ENCODE data around the gene PSMF1. TPM values are rescaled to one million over a fixed set of nuclear protein-coding genes. Genes with fewer than 3 reads are reported as not detected.
"Not testable (repeated sequence)": the region's sequence is repeated elsewhere in the genome, so short reads cannot be mapped to it uniquely, and the experiment has no call there.

Gene PSMF1
- total RNA-seq, 1 donor from 2014 or later = 124 TPM

DNA sequence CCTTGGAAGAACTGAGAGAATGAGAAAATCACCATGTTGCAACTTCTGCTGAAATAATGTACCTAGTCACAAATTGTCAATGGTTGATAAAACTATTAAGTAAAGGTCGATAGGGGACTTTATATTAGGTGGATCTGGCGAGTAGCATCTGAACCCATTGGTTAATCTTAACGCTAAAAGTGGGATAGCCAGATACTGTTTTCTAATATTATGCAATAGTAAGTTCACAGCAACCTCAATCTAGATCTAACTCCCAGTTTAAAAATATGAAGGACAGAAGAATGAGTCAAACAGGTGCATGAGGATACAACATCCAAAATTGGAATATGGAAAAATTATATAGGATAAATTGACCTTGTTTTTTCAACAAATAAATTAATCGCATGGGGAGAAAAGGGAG lies 18.8 kb downstream of the PSMF1 start:
- peaks cover 4% of the 10 kb centered on the region for H3K9me3 ChIP-seq (replicated peaks)
- no peaks in the 10 kb centered on the region for H3K27me3 ChIP-seq (ENCODE audit: low read depth)
- H3K27ac ChIP-seq (replicated peaks) = no peak overlapping the region
- no peak for DNase-seq
- no peak overlapping the region for H3K4me3 ChIP-seq
- peaks cover 88% of the 10 kb centered on the region for H3K36me3 ChIP-seq
- TF ChIP-seq, protein P1, sequence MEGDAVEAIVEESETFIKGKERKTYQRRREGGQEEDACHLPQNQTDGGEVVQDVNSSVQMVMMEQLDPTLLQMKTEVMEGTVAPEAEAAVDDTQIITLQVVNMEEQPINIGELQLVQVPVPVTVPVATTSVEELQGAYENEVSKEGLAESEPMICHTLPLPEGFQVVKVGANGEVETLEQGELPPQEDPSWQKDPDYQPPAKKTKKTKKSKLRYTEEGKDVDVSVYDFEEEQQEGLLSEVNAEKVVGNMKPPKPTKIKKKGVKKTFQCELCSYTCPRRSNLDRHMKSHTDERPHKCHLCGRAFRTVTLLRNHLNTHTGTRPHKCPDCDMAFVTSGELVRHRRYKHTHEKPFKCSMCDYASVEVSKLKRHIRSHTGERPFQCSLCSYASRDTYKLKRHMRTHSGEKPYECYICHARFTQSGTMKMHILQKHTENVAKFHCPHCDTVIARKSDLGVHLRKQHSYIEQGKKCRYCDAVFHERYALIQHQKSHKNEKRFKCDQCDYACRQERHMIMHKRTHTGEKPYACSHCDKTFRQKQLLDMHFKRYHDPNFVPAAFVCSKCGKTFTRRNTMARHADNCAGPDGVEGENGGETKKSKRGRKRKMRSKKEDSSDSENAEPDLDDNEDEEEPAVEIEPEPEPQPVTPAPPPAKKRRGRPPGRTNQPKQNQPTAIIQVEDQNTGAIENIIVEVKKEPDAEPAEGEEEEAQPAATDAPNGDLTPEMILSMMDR (IDR thresholded peaks at IDR 0.05; ENCODE audit: borderline replicate concordance) = no peak
- H3K4me1 ChIP-seq = no peaks in the 10 kb centered on the region
- intact Hi-C loops (cut with micrococcal nuclease) = no loop called here

DNA sequence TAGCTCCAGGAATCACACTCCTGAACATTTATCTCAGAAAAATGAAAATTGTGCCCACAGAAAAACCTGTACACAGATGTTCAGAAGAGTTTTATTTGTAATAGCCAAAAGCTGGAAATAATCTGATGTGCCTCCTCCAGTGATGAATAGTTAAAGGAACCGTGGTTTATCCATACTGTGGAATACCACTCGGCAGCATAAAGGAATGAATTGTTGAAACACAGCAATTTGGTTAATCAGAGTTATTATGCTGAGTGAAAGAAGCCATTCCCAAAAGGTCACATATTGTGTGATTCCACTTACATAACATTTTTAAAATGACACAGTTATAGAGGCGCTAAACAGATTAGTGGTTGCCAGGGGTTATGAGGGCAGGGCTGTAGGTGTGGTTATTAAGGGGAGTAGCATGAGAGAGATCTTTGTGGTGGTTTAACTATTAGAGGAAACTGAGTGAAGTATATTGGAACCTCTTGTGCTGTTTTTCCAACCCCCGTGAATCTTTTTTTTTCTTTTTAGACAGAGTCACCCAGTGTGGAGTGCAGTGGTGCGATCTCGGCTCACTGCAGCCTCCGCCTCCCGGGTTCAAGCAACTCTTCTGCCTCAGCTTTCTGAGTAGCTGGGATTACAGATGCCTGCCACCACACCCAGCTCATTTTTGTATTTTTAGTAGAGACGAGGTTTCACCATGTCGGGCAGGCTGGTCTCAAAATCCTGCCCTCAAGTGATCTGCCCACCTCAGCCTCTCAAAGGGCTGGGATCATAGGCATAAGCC lies 26.2 kb downstream of the PSMF1 start:
- Histone ChIP-seq H3K36me3 (peaks cover 55% of the 10 kb centered on the region), H3K27ac (replicated peaks) (no peak overlapping the region), H3K4me3 (no peak overlapping the region), H3K9me3 (replicated peaks) (no peaks in the 10 kb centered on the region), H3K27me3 (ENCODE audit: low read depth) (no peaks in the 10 kb centered on the region), H3K4me1 (peaks cover 25% of the 10 kb centered on the region)
- intact Hi-C loops (cut with micrococcal nuclease) = no loop called here
- DNase-seq = no peak
- TF ChIP-seq, protein P1 (IDR thresholded peaks at IDR 0.05; ENCODE audit: borderline replicate concordance) = no peak

DNA sequence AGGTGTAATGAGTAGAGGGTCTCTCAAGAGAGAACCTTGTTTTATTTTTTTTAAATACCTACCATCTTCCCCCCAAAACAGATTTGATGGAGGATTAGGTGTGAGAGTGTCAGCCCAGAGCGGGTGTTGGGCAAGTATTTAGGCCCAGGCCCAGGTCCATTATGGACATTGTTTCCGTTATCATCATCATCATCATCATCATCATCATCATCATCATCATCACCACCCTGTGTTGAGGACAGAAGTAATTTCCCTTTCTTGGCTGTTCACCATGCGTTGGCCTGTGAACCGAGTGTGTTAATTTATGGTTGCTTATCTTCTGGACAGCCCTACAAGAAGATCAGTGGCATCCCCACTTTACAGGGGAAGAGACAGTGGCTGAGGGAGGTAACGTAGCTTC lies 28.6 kb downstream of the PSMF1 start:
- no peak overlapping the region for H3K27ac ChIP-seq (replicated peaks)
- intact Hi-C loops (cut with micrococcal nuclease) = no loop called here
- TF ChIP-seq, protein P1 (IDR thresholded peaks at IDR 0.05; ENCODE audit: borderline replicate concordance) = no peak
- no peak overlapping the region for H3K4me3 ChIP-seq
- peaks cover 36% of the 10 kb centered on the region for H3K36me3 ChIP-seq
- no peaks in the 10 kb centered on the region for H3K9me3 ChIP-seq (replicated peaks)
- peaks cover 25% of the 10 kb centered on the region for H3K4me1 ChIP-seq
- DNase-seq = no peak
- no peaks in the 10 kb centered on the region for H3K27me3 ChIP-seq (ENCODE audit: low read depth)

DNA sequence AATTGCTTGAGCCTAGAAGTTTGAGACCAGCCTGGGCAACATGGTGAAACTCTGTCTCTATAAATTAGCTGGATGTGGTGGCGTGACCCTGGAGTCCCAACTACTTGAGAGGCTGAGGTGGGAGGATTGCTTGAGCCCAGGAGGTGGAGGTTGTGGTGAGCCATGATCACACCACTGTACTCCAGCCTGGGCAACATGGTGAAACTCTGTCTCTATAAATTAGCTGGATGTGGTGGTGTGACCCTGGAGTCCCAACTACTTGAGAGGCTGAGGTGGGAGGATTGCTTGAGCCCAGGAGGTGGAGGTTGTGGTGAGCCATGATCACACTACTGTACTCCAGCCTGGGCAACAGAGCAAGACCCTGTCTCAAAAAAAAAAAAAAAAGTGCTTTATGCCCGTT lies 31.4 kb downstream of the PSMF1 start:
- H3K27ac ChIP-seq (replicated peaks); H3K9me3 ChIP-seq (replicated peaks); H3K4me3 ChIP-seq; H3K27me3 ChIP-seq (ENCODE audit: low read depth); DNase-seq; intact Hi-C loops (cut with micrococcal nuclease): not testable (repeated sequence)
- peaks cover 32% of the 10 kb centered on the region for H3K36me3 ChIP-seq
- peaks cover 32% of the 10 kb centered on the region for H3K4me1 ChIP-seq

DNA sequence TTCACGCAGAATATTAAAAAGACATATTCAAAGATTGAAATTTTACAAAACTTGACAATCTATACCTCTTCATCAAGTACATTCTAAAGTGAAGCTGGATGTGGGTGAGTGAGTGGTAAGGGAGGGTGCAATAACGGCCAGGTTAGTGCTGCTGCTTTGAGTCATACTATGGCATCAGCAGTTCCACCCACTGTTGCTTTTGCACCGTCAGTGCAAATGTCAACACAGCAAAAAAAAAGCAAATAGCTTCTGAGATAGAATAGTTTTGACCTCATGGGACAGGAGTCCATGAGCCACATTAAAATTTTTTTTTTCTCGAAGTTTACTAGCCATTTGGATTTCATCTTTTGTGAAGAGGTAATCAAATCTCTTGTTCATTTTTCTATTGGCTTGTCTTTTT lies 31.8 kb downstream of the PSMF1 start:
- no peak for DNase-seq
- Histone ChIP-seq H3K27ac (replicated peaks) (no peak overlapping the region), H3K36me3 (peaks cover 36% of the 10 kb centered on the region), H3K9me3 (replicated peaks) (no peaks in the 10 kb centered on the region), H3K4me1 (peaks cover 32% of the 10 kb centered on the region), H3K27me3 (ENCODE audit: low read depth) (no peaks in the 10 kb centered on the region), H3K4me3 (no peak overlapping the region)
- intact Hi-C loops (cut with micrococcal nuclease) = no loop called here
- TF ChIP-seq, protein P1 (IDR thresholded peaks at IDR 0.05; ENCODE audit: borderline replicate concordance) = no peak

DNA sequence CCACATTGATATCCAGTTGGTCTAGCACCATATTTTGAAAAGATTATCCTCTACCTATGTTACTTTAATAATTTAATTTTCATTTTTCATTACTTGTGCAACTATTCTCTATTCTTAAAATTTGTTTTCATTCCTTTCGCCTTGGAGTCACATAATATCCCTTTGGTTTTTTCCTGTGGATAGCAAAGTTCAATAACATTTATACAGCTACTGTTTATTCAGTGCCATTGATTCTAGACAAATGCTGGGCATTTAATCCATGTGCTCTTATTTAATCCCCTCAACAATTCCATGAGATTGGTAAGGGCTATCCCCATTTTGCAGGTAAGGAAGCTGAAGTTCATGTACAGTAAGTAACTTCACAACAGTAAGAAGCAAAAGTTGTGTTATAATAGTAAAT lies 32.6 kb downstream of the PSMF1 start:
- TF ChIP-seq, protein P1 (IDR thresholded peaks at IDR 0.05; ENCODE audit: borderline replicate concordance) = no peak
- no peak for DNase-seq
- Histone ChIP-seq H3K4me1 (peaks cover 27% of the 10 kb centered on the region), H3K27me3 (ENCODE audit: low read depth) (no peaks in the 10 kb centered on the region), H3K9me3 (replicated peaks) (peaks cover 2% of the 10 kb centered on the region), H3K27ac (replicated peaks) (no peak overlapping the region), H3K4me3 (no peak overlapping the region), H3K36me3 (peaks cover 39% of the 10 kb centered on the region)
- intact Hi-C loops (cut with micrococcal nuclease) = no loop called here
